ENCODE measurements around the gene SHF.

GRCh38 chr15:45122719-45123118 is 65.0 kb downstream of the SHF start:
- TF ChIP-seq EZH2 (IDR thresholded peaks at IDR 0.05; ENCODE audit: insufficient read depth, poor library complexity, severe bottlenecking) (no peak), EZH2phosphoT487 (IDR thresholded peaks at IDR 0.05; ENCODE audit: insufficient read depth, low read depth) (no peak)
